HG02970 (cell line): Measurements from ENCODE around the gene CSPG5.
A peak's percentile ranks its signal among the peaks of the same experiment; 100 is the strongest.

Experiments
- ATAC-seq: cut with Tn5 transposase; IDR thresholded peaks from one replicate; pipeline ENCODE4 v1.9.1; 2021; ENCODE audit warnings: mild to moderate bottlenecking, moderate library complexity, moderate number of reproducible peaks; ENCODE audit not compliant: unreplicated experiment, low FRiP score

Gene CSPG5

DNA sequence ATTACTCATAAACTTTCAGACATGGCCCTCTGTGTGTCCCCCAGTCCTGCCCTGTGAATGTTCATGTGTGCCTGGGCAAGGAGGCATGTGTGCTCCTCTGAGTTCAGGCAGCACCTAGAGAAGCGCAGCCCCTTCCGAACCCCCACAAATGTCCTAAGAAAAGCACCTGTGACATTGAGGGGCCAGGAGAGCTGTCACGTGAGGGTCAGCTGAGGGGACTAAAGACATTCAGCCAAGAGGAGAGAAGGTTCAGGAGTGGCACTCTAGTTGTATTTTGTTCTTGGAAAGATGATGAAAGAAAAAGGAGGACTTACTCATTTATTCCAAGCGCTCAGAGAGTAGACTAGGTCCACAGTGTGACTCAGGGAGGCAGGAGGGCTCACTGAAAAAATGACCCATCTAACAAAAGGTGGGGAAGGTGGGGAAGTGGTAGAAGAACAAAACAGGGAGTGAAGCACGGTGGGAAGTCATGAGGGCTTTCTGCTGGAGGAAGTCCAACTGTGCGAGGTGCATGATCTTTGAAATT, 37.0 kb downstream of the CSPG5 start:
- ATAC-seq, result no peak

GRCh38 chr3:47540281-47540680, 38.4 kb downstream of the CSPG5 start:
- ATAC-seq, result no peak

- ATAC-seq, result no peak
Measured at GRCh38 chr3:47536967-47537366, 41.7 kb downstream of the CSPG5 start.

GRCh38 chr3:47536221-47536891, 42.3 kb downstream of the CSPG5 start:
- no peak for ATAC-seq

GRCh38 chr3:47533996-47534454, 44.6 kb downstream of the CSPG5 start:
- ATAC-seq, result no peak

- ATAC-seq, result no peak
Measured at GRCh38 chr3:47533481-47533880, 45.2 kb downstream of the CSPG5 start.

DNA sequence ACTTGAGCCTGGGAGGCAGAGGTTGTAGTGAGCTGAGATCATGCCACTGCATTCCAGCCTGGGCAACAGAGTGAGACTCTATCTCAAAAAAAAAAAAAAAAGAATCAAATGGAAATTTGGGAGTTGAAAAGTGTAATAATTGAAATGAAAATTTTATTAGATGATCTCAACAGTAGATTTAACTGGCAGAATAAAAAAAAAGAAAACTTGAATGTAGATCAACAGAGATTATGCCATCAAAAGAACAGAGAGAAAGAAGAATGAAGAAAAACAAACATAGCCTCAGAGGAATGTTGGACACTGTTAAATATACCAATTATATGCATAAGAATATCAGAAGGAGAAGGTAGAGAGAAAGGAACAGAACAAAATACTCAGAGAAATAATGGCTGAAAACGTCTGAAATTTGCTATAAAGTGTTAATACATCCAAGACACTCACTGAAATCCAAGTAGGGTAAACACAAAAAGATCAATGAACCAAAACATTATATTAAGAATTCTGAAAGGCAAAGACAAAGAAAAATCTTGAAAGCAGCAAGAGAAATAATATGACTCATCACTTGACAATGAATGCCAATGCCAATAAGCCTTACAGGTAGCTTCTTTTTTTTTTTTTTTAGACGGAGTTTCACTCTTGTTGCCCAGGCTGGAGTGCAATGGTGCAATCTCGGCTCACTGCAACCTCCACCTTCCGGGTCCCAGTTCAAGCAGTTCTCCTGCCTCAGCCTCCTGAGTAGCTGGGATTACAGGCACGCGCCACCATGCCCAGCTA, 50.5 kb downstream of the CSPG5 start:
- no peak for ATAC-seq

DNA sequence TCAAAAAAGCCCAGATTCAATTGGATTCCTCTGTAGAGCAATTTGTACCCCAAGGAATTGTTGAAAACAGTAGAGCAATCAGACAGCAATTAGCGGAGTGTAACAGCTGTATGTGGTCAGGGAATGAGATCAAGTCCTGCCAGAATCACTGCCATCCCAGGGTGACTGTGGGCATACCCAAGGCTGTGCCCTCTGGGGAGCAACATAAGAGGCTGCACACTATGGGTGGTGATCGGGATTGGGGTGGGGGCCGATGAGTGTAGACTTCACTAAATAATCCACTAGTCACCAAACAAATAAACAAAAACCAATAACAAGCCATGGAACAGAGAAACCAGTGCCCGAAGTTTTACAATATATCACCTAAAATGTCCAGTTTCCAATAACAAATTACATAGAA, 53.0 kb downstream of the CSPG5 start:
- ATAC-seq, result no peak

GRCh38 chr3:47523310-47524073, 55.2 kb downstream of the CSPG5 start:
- ATAC-seq, result no peak

DNA sequence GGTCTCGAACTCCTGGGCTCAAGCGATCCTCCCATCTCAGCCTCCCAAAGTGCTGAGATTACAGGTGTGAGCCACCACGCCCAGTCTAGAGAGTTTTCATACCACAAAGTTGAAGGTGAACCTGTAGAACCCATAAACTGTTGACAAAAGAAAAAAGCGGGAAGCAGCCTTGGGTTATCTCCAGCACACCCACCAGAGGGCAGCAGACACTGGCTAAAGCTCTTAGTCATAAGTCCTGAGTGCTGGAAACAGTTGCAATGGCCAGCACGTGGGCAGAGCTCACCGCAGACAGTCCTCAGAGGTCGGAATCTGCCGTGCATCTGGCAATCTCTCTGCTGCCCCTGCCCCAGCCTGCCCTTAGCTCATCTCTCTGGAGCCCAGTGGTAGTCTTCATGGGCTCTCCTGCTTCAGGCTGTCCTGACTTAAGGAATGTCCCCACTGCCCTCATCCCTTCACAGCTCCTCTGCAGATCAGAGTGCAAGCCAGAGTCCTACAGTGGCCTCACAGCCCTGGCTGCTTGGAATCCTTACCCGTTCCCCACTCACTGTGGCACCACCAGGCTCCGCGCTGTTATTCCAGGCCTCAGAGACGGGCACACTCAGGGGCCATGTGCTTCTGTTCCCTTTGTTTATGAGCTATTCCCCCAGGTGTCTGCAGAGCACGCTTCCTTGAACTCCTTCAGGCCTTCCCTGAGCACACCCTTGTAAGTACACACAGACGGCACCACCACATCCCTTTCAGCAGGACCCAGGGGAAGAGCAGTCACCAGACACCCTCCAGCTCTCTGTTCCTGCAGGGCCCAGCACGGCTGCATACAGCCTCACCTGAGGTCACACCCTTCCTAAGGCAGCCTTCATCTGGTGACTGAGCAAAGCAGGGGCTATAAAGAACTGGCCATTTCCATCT, 56.3 kb downstream of the CSPG5 start:
- ATAC-seq, result no peak

- ATAC-seq, result no peak
Measured at GRCh38 chr3:47520756-47521155, 57.9 kb downstream of the CSPG5 start.

- no peak for ATAC-seq
Measured at GRCh38 chr3:47517937-47518336, 60.7 kb downstream of the CSPG5 start.

- no peak for ATAC-seq
Measured at GRCh38 chr3:47515864-47516319, 62.8 kb downstream of the CSPG5 start.

DNA sequence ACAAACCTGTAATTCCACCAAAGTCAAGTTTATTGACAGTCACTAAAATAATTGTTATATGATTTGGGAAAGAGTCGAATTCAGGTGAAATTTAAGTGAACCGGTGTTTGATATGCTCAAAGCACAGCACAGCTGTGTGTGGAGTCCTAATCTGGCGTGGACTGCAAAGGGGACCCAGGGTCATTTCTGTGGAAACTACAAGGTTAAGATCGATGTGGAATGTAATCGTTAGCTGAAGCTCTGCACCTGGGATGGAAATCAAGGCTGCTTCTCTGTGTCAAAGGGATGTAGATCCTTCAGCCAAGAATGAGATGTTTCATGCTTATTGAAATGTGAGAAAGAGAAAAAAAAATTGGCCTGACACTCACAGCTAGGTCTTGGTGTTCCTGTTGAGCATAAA, 63.6 kb downstream of the CSPG5 start:
- ATAC-seq, result no peak

DNA sequence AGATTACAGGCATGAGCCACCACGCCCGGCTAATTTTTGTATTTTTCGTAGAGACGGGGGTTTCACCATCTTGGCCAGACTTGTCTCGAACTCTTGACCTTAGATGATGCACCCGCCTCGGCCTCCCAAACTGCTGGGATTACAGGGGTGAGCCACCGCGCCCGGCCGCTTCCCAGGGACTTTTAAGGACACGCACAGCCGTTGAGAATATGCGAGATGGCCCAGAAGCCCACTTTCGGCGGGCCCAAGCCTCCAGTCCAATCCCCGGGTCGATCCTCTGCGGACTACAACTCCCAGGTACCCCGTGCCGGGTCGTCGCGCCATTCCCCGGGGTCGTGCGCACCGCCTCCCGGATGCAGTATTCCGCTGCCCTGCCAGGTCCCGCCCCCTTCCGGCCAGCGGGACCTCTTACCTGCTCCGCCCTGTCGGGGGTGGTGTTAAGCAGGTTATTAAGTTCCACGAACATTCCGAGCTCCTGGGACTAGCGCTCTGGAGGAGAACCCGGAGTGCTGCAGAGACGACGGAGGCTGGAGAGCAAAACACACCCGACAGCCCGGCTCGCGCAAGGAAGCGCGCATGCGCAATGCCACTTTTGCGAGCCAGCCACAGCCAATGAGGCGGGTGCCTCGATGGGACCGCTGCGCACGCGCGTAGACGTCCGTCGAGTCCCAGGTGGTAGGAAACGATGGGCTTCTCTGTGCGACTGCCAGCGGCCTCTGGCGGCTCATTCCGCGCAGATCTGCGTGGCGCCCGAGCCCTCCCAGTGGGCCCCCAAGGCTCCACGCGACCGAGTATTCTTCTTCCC, 65.3 kb downstream of the CSPG5 start, which contains the start of gene ELP6:
Gene ELP6 (minus strand): TSS at position 588 of the 805 bp plus-strand sequence. CDS start 122 bp downstream, at position 466.
- ATAC-seq, result peak; percentile 97

GRCh38 chr3:47512416-47513124, 66.1 kb downstream of the CSPG5 start:
- no peak for ATAC-seq
